Measurements from ENCODE around the gene GLI3. TPM values are rescaled to one million over a fixed set of nuclear protein-coding genes. Genes with fewer than 3 reads are reported as not detected.

The GLI3 gene
- total and polyA plus RNA-seq, 2 of the 8 experiments (the other 6 are each of a cell fraction or from before 2014, with no cell fraction given), result 8.0 to 31.1 TPM

- TF ChIP-seq POLR2A (IDR thresholded peaks at IDR 0.05; ENCODE audit: control extremely low read depth in 1 of 2, low read depth in 2 of 2, low read length in 2 of 2), result no peak
- TF ChIP-seq SIN3A (conservative IDR thresholded peaks at IDR 0.05 in 1 of 2, IDR thresholded peaks at IDR 0.05 in 1 of 2; ENCODE audit: low read depth in 1 of 2, low read length in 2 of 2), result no peak
- TF ChIP-seq KDM5A (IDR thresholded peaks at IDR 0.05; ENCODE audit: low read length), result no peak
- no peak for TF ChIP-seq HDAC2 (IDR thresholded peaks at IDR 0.05; ENCODE audit: borderline replicate concordance in 1 of 2, low read depth in 2 of 2, low read length in 2 of 2)
- no peak for TF ChIP-seq CEBPB (IDR thresholded peaks at IDR 0.05; ENCODE audit: low read depth, low read length)
- no peak for TF ChIP-seq JUN (IDR thresholded peaks at IDR 0.05; ENCODE audit: low read depth, low read length)
- TF ChIP-seq ASH2L (IDR thresholded peaks at IDR 0.05; ENCODE audit: low read length), result no peak
- TF ChIP-seq E2F6 (IDR thresholded peaks at IDR 0.05), result no peak
- TF ChIP-seq GTF2F1 (IDR thresholded peaks at IDR 0.05; ENCODE audit: borderline replicate concordance, low read depth, low read length), result no peak
- no peak for TF ChIP-seq SAP30 (IDR thresholded peaks at IDR 0.05; ENCODE audit: insufficient read depth, insufficient replicate concordance, low read length)
Observed at GRCh38 chr7:42002654-42003053, 234.4 kb downstream of the GLI3 start (continued).
